Measurements from ENCODE around the gene PDCD2L.
"Not testable (repeated sequence)": the region's sequence is repeated elsewhere in the genome, so short reads cannot be mapped to it uniquely, and the experiment has no call there.

The PDCD2L gene

GRCh38 chr19:34375598-34375997 is 28.6 kb upstream of the PDCD2L start:
- DNase-seq = no peak

GRCh38 chr19:34380639-34381241 is 23.5 kb upstream of the PDCD2L start:
- DNase-seq = no peak

- no peak for DNase-seq
Measured at GRCh38 chr19:34381399-34382251, 22.6 kb upstream of the PDCD2L start.

GRCh38 chr19:34382471-34382870 is 21.7 kb upstream of the PDCD2L start:
- DNase-seq = no peak

- DNase-seq = no peak
Measured at GRCh38 chr19:34383599-34383998, 20.6 kb upstream of the PDCD2L start.

- no peak for DNase-seq
Measured at GRCh38 chr19:34386645-34387445, 17.4 kb upstream of the PDCD2L start.

GRCh38 chr19:34387446-34387810 is 16.8 kb upstream of the PDCD2L start:
- DNase-seq = no peak

- not testable (repeated sequence) for DNase-seq
Measured at GRCh38 chr19:34388745-34389144, 15.5 kb upstream of the PDCD2L start.

- no peak for DNase-seq
Measured at GRCh38 chr19:34391813-34392212, 12.4 kb upstream of the PDCD2L start.

GRCh38 chr19:34393031-34393430 is 11.2 kb upstream of the PDCD2L start:
- no peak for DNase-seq

- no peak for DNase-seq
Measured at GRCh38 chr19:34393629-34394028, 10.6 kb upstream of the PDCD2L start.

- DNase-seq = no peak
Measured at GRCh38 chr19:34397853-34398252, 6.3 kb upstream of the PDCD2L start.

- no peak for DNase-seq
Measured at GRCh38 chr19:34399886-34400285, 4.3 kb upstream of the PDCD2L start.

GRCh38 chr19:34400844-34401243 is 3.4 kb upstream of the PDCD2L start:
- DNase-seq = not testable (repeated sequence)

GRCh38 chr19:34402074-34402600 is 2.1 kb upstream of the PDCD2L start:
- no peak for DNase-seq

GRCh38 chr19:34403784-34404108 is 453 bp upstream of the PDCD2L start:
- no peak for DNase-seq

- no peak for DNase-seq
Measured at GRCh38 chr19:34405892-34406660, 1.9 kb downstream of the PDCD2L start.

GRCh38 chr19:34408411-34408810 is 4.2 kb downstream of the PDCD2L start:
- DNase-seq = no peak

GRCh38 chr19:34409189-34410164 is 5.3 kb downstream of the PDCD2L start:
- DNase-seq = no peak

GRCh38 chr19:34411216-34411615 is 7.0 kb downstream of the PDCD2L start:
- DNase-seq = no peak

- no peak for DNase-seq
Measured at GRCh38 chr19:34416021-34416545, 11.9 kb downstream of the PDCD2L start.

Measured in CD4-positive, alpha-beta T cell treated with Interferon gamma for 1 hour (primary cell).